HepG2 (cell line): ENCODE data around the gene CLBA1. TPM values are rescaled to one million over a fixed set of nuclear protein-coding genes. Genes with fewer than 3 reads are reported as not detected.

Experiments
- ARID4A ChIP-seq: sonication (generic); formaldehyde crosslinking; IDR thresholded peaks from 2 replicates; pipeline ENCODE4 v1.5.0; 2020; ENCODE audit warnings: mild to moderate bottlenecking, missing genetic modification reagents, borderline replicate concordance
- SALL1 ChIP-seq: sonication (generic); formaldehyde crosslinking; IDR thresholded peaks from 2 replicates; pipeline ENCODE4 v1.8.0; 2022; ENCODE audit warnings: mild to moderate bottlenecking, missing genetic modification reagents
- SP2 ChIP-seq: sonication (generic); formaldehyde crosslinking; IDR thresholded peaks from 2 replicates; pipeline ENCODE4 v1.5.1; 2020; ENCODE audit warnings: mild to moderate bottlenecking, missing genetic modification reagents
- ZNF333 ChIP-seq: sonication (generic); formaldehyde crosslinking; IDR thresholded peaks from 2 replicates; pipeline ENCODE4 v1.4.0; 2020; ENCODE audit warnings: mild to moderate bottlenecking, missing genetic modification reagents, borderline replicate concordance
- ZNF710 ChIP-seq: sonication (generic); formaldehyde crosslinking; IDR thresholded peaks from 2 replicates; pipeline ENCODE4 v1.5.0; 2020; ENCODE audit warnings: mild to moderate bottlenecking, missing genetic modification reagents, borderline replicate concordance
- polyA plus RNA-seq, 8 experiments: library from polyadenylated mRNA; depleted of rRNA in 3 of 8; stranded (reverse) in 7 of 8; unstranded in 1 of 8; fragments of >200 nt; fragmentation: Illumina TruSeq in 4 of 8; extraction: Trizol in 4 of 8; gene quantifications; 2 replicates each; pipeline versions ENCODE4 v1.2.1 to v1.2.3, GENCODE V29; 2011 to 2016; ENCODE audit warnings: low read depth in 4 of 8, missing spikeins in 1 of 8, mixed read lengths in 1 of 8; ENCODE audit not compliant: insufficient read depth in 1 of 8
- total RNA-seq, 5 experiments: library from RNA; depleted of rRNA; stranded (reverse); fragments of >200 nt; fragmentation: Illumina TruSeq; extraction: Trizol; gene quantifications; 2 replicates each; pipeline ENCODE4 v1.2.3, GENCODE V29; 2016; ENCODE audit warnings: low read depth in 1 of 5
- TF ChIP-seq, protein P1 (sequence below), 2 experiments: sonication (generic) in 1 of 2; formaldehyde crosslinking in 1 of 2; IDR thresholded peaks; 2 replicates each; pipeline versions ENCODE4 v1.4.0 to v1.6.1; 2018 to 2020; ENCODE audit warnings: missing genetic modification reagents in 2 of 2, borderline replicate concordance in 1 of 2, low read depth in 1 of 2, mild to moderate bottlenecking in 1 of 2, missing biosample characterization in 1 of 2

CLBA1 gene
- total and polyA plus RNA-seq, 2 of the 13 experiments (the other 11 are each of a cell fraction or from before 2014, with no cell fraction given): 1.2 to 1.4 TPM

- TF ChIP-seq, protein P1, sequence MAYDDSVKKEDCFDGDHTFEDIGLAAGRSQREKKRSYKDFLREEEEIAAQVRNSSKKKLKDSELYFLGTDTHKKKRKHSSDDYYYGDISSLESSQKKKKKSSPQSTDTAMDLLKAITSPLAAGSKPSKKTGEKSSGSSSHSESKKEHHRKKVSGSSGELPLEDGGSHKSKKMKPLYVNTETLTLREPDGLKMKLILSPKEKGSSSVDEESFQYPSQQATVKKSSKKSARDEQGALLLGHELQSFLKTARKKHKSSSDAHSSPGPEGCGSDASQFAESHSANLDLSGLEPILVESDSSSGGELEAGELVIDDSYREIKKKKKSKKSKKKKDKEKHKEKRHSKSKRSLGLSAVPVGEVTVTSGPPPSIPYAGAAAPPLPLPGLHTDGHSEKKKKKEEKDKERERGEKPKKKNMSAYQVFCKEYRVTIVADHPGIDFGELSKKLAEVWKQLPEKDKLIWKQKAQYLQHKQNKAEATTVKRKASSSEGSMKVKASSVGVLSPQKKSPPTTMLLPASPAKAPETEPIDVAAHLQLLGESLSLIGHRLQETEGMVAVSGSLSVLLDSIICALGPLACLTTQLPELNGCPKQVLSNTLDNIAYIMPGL (CRISPR knock-in tag; IDR thresholded peaks at IDR 0.05; ENCODE audit: borderline replicate concordance in 1 of 2, low read depth in 1 of 2): no peak
- 0 out of 2 replicates have a peak, but pooled peaks have one; percentile 22 for TF ChIP-seq SP2 (CRISPR knock-in tag)
- TF ChIP-seq ZNF333 (CRISPR knock-in tag): 0 out of 2 replicates have a peak, but pooled peaks have one; percentile 29
- TF ChIP-seq ZNF710 (CRISPR knock-in tag): 0 out of 2 replicates have a peak, but pooled peaks have one; percentile 26
- TF ChIP-seq SALL1 (CRISPR knock-in tag): peak; percentile 6; the same call in 1 of the 2 replicates
- peak; percentile 29 for TF ChIP-seq ARID4A (CRISPR knock-in tag)
These were observed 6.6 kb upstream of the CLBA1 start (continued) for GRCh38 chr14:104978746-104979691.
